ENCODE measurements around the gene RGP1. TPM values are rescaled to one million over a fixed set of nuclear protein-coding genes. Genes with fewer than 3 reads are reported as not detected.

RGP1 gene
- total RNA-seq, 1 experiment from 2014 or later, result 25.1 TPM

- no TSS peak for BruUV-seq (replicated peaks)
- no peak for TF ChIP-seq CTCF (conservative IDR thresholded peaks at IDR 0.05)
- no peak for TF ChIP-seq EZH2 (IDR thresholded peaks at IDR 0.05; ENCODE audit: low read depth)
- Histone ChIP-seq H4K20me1 (ENCODE audit: insufficient read depth) (peaks cover 6% of the 10 kb centered on the region; the same call in 1 of the 2 replicates), H3K4me1 (replicated peaks; ENCODE audit: insufficient read depth) (peaks cover 29% of the 10 kb centered on the region), H3K4me3 (no peak overlapping the region), H3F3A (ENCODE audit: insufficient read depth, low read depth) (no peaks in the 10 kb centered on the region; the same call in 1 of the 2 replicates), H2AFZ (no peak overlapping the region), H3K36me3 (ENCODE audit: low read depth) (no peaks in the 10 kb centered on the region), H3K27ac (no peak overlapping the region), H3K9me2 (ENCODE audit: insufficient read depth) (no peaks in the 10 kb centered on the region), H3K27me3 (ENCODE audit: insufficient read depth, low read depth) (no peaks in the 10 kb centered on the region), H3K79me2 (ENCODE audit: low read depth) (peaks cover 35% of the 10 kb centered on the region), H3K4me2 (no peak overlapping the region), H3K9me3 (ENCODE audit: insufficient read depth, low read depth) (no peaks in the 10 kb centered on the region)
- no peak for DNase-seq
- intact Hi-C loops (cut with micrococcal nuclease; ENCODE audit: unreplicated experiment), result no loop called here
- ChIA-PET CTCF (no interaction called here), POLR2A (ENCODE audit: unreplicated experiment) (no interaction called here)
These were observed 23.7 kb upstream of the RGP1 start for GRCh38 chr9:35725362-35725761.

- no peak for DNase-seq
- intact Hi-C loops (cut with micrococcal nuclease; ENCODE audit: unreplicated experiment), result no loop called here
- H2AFZ ChIP-seq, result no peak overlapping the region
- peaks cover 49% of the 10 kb centered on the region for H3K79me2 ChIP-seq (ENCODE audit: low read depth)
- H3K4me3 ChIP-seq, result no peak overlapping the region
- H3K27ac ChIP-seq, result no peak overlapping the region
- no peaks in the 10 kb centered on the region for H3K9me3 ChIP-seq (ENCODE audit: insufficient read depth, low read depth)
- H3K4me2 ChIP-seq, result no peak overlapping the region
- H3K27me3 ChIP-seq (ENCODE audit: insufficient read depth, low read depth), result no peaks in the 10 kb centered on the region
- CTCF ChIA-PET, result interaction anchor here (1.2 kb wide), 1 partner anchor 62 kb away, joined by 5 read pairs; the partner anchor contains the start of gene ARHGEF39
- peaks cover 11% of the 10 kb centered on the region; the same call in 1 of the 2 replicates for H3F3A ChIP-seq (ENCODE audit: insufficient read depth, low read depth)
- no peaks in the 10 kb centered on the region for H3K9me2 ChIP-seq (ENCODE audit: insufficient read depth)
- H3K36me3 ChIP-seq (ENCODE audit: low read depth), result no peaks in the 10 kb centered on the region
- no TSS peak for BruUV-seq (replicated peaks)
- peaks cover 36% of the 10 kb centered on the region for H3K4me1 ChIP-seq (replicated peaks; ENCODE audit: insufficient read depth)
- H4K20me1 ChIP-seq (ENCODE audit: insufficient read depth), result peaks cover 6% of the 10 kb centered on the region; the same call in 1 of the 2 replicates
- TF ChIP-seq EZH2 (IDR thresholded peaks at IDR 0.05; ENCODE audit: low read depth) (no peak), CTCF (conservative IDR thresholded peaks at IDR 0.05) (no peak)
- POLR2A ChIA-PET (ENCODE audit: unreplicated experiment), result no interaction called here
These were observed 22.2 kb upstream of the RGP1 start for GRCh38 chr9:35726931-35727330.

- Histone ChIP-seq H3K9me2 (ENCODE audit: insufficient read depth) (no peaks in the 10 kb centered on the region), H3K79me2 (ENCODE audit: low read depth) (peaks cover 49% of the 10 kb centered on the region), H4K20me1 (ENCODE audit: insufficient read depth) (peaks cover 6% of the 10 kb centered on the region; the same call in 1 of the 2 replicates), H3K27me3 (ENCODE audit: insufficient read depth, low read depth) (no peaks in the 10 kb centered on the region), H3K4me1 (replicated peaks; ENCODE audit: insufficient read depth) (peaks cover 36% of the 10 kb centered on the region), H2AFZ (no peak overlapping the region), H3K4me3 (no peak overlapping the region), H3K4me2 (peak overlapping the region; percentile 46), H3K36me3 (ENCODE audit: low read depth) (no peaks in the 10 kb centered on the region), H3K27ac (no peak overlapping the region), H3F3A (ENCODE audit: insufficient read depth, low read depth) (peaks cover 15% of the 10 kb centered on the region), H3K9me3 (ENCODE audit: insufficient read depth, low read depth) (no peaks in the 10 kb centered on the region)
- DNase-seq, result no peak
- ChIA-PET POLR2A (ENCODE audit: unreplicated experiment) (interaction anchor here (0.6 to 1.7 kb wide), 3 partner anchors 16 to 823 kb away, joined by 3 to 24 read pairs (median 3); no protein-coding TSS in a partner anchor), CTCF (interaction anchor here (0.7 to 1.2 kb wide), 5 partner anchors 14 to 67 kb away, joined by 3 to 5 read pairs (median 4); partner anchors contain the start of gene ARHGEF39)
- TF ChIP-seq EZH2 (IDR thresholded peaks at IDR 0.05; ENCODE audit: low read depth), result no peak
- TF ChIP-seq CTCF (conservative IDR thresholded peaks at IDR 0.05), result no peak
- intact Hi-C loops (cut with micrococcal nuclease; ENCODE audit: unreplicated experiment), result no loop called here
- no TSS peak for BruUV-seq (replicated peaks)
These were observed 21.4 kb upstream of the RGP1 start for GRCh38 chr9:35727676-35728040.
